HT1080 (cell line): ENCODE results near the gene SLC6A11. TPM values are rescaled to one million over a fixed set of nuclear protein-coding genes. Genes with fewer than 3 reads are reported as not detected.

ENCODE experiments used
- DNase-seq: peaks from one replicate; pipeline ENCODE4 v3.0.0-alpha.2; 2015; ENCODE audit warnings: low read depth
- total RNA-seq: library from RNA; depleted of rRNA; stranded (reverse); fragments of >200 nt; shearing (Covaris generic); gene quantifications from 2 replicates; pipeline ENCODE4 v1.2.3, GENCODE V29; 2014; rRNA removed

Gene SLC6A11
- total RNA-seq, 1 experiment from 2014 or later = not detected

- DNase-seq = no peak
Observed at GRCh38 chr3:10975695-10976234, 159.7 kb downstream of the SLC6A11 start.

- no peak for DNase-seq
Observed at GRCh38 chr3:10976770-10977169, 160.7 kb downstream of the SLC6A11 start.

- no peak for DNase-seq
Observed at GRCh38 chr3:10977892-10978510, 162.0 kb downstream of the SLC6A11 start.

- no peak for DNase-seq
Observed at GRCh38 chr3:10978956-10979355, 162.9 kb downstream of the SLC6A11 start.

- no peak for DNase-seq
Observed at GRCh38 chr3:10980312-10980711, 164.3 kb downstream of the SLC6A11 start.

GRCh38 chr3:10981031-10981430, 165.0 kb downstream of the SLC6A11 start:
- DNase-seq = no peak

- peak; percentile 29 for DNase-seq
Observed at GRCh38 chr3:10981961-10982360, 165.9 kb downstream of the SLC6A11 start.

- DNase-seq = no peak
Observed at GRCh38 chr3:10982782-10983181, 166.8 kb downstream of the SLC6A11 start.

- DNase-seq = peak; percentile 24
Observed at GRCh38 chr3:10983219-10983916, 167.3 kb downstream of the SLC6A11 start.

- no peak for DNase-seq
Observed at GRCh38 chr3:10984371-10984896, 168.4 kb downstream of the SLC6A11 start.

GRCh38 chr3:10985181-10985580, 169.2 kb downstream of the SLC6A11 start:
- DNase-seq = no peak

GRCh38 chr3:10986592-10986991, 170.6 kb downstream of the SLC6A11 start:
- no peak for DNase-seq

GRCh38 chr3:10988001-10988665, 172.1 kb downstream of the SLC6A11 start:
- DNase-seq = no peak

GRCh38 chr3:10988991-10989484, 173.0 kb downstream of the SLC6A11 start:
- no peak for DNase-seq

Other genes with a start within 250 kb of the SLC6A11 start
- not detected in 2 replicates for gene SLC6A1, start 176.5 kb downstream of the SLC6A11 start, total RNA-seq